CD4-positive, alpha-beta T cell (primary cell): Measurements from ENCODE around the gene PPP1R26. TPM values are rescaled to one million over a fixed set of nuclear protein-coding genes. Genes with fewer than 3 reads are reported as not detected.

Experiments used
- ATAC-seq: fragments of 200-7000 bp; cut with Tn5 transposase; one replicate; pipeline ENCODE4 v1.10.0; 2022; ENCODE audit warnings: mild to moderate bottlenecking; ENCODE audit not compliant: poor library complexity
- CTCF ChIA-PET: fragments of 350-600 bp; sonication (Branson Sonifier 250); formaldehyde crosslinking; loops from one replicate; lab custom pipeline; 2021; ENCODE audit warnings: antibody characterized with exemption, inconsistent platforms; lab: Charles Lee
- POLR2A ChIA-PET: fragments of 350-600 bp; sonication (Branson Sonifier 250); formaldehyde crosslinking; loops from one replicate; lab custom pipeline; 2021; ENCODE audit warnings: antibody characterized with exemption, inconsistent platforms; lab: Charles Lee
- DNase-seq, 14 experiments: peaks; one replicate each; pipeline ENCODE4 v3.0.0-alpha.2; 2013 to 2020; ENCODE audit warnings: mixed read lengths in 2 of 14
- H3K27ac ChIP-seq, 2 donors: one replicate each; pipeline versions ENCODE4 v1.5.1 to v1.7.0; 2013; ENCODE audit warnings: low read length in 2 of 2, low read depth in 1 of 2, mild to moderate bottlenecking in 1 of 2
- H3K27me3 ChIP-seq, 2 experiments: 1 replicate in 1 of 2; 2 replicates in 1 of 2; pipeline versions ENCODE4 v1.6.1 to v1.7.0; 2013; ENCODE audit warnings: low read length in 2 of 2, control low read depth in 1 of 2, mild to moderate bottlenecking in 1 of 2, moderate library complexity in 1 of 2; ENCODE audit not compliant: insufficient read depth in 2 of 2, control insufficient read depth in 1 of 2
- H3K36me3 ChIP-seq: one replicate; pipeline ENCODE4 v1.6.1; 2013; ENCODE audit warnings: low read length, control low read depth; ENCODE audit not compliant: insufficient read depth
- H3K4me1 ChIP-seq: one replicate; pipeline ENCODE4 v1.6.1; 2013; ENCODE audit warnings: low read length, control low read depth; ENCODE audit not compliant: insufficient read depth
- H3K4me3 ChIP-seq: one replicate; pipeline ENCODE4 v1.5.1; 2013; ENCODE audit warnings: mild to moderate bottlenecking, low read length, moderate library complexity
- H3K9me3 ChIP-seq, 2 experiments: 1 replicate in 1 of 2; 2 replicates in 1 of 2; pipeline versions ENCODE4 v1.6.1 to v1.7.0; 2013; ENCODE audit warnings: low read length in 2 of 2, mild to moderate bottlenecking in 2 of 2, control low read depth in 1 of 2, moderate library complexity in 1 of 2; ENCODE audit not compliant: control insufficient read depth in 1 of 2, insufficient read depth in 1 of 2
- H3K27ac Mint-ChIP-seq: one replicate; pipeline ENCODE4 v1.8.0; 2020; ENCODE audit warnings: mixed read lengths
- H3K27me3 Mint-ChIP-seq: one replicate; pipeline ENCODE4 v1.8.0; 2021; ENCODE audit warnings: mixed read lengths
- H3K36me3 Mint-ChIP-seq: one replicate; pipeline ENCODE4 v1.8.0; 2021; ENCODE audit warnings: low read depth, mixed read lengths
- H3K4me1 Mint-ChIP-seq: one replicate; pipeline ENCODE4 v1.8.0; 2021; ENCODE audit warnings: low read depth, mixed read lengths
- H3K4me3 Mint-ChIP-seq: one replicate; pipeline ENCODE4 v1.8.0; 2020; ENCODE audit warnings: mild to moderate bottlenecking, mixed read lengths
- H3K9me3 Mint-ChIP-seq: one replicate; pipeline ENCODE4 v1.8.0; 2020; ENCODE audit warnings: mixed read lengths
- CTCF ChIP-seq: fragments of 200-600 bp; IDR thresholded peaks from one replicate; pipeline ENCODE4 v1.8.0; 2022; ENCODE audit warnings: antibody characterized with exemption, mild to moderate bottlenecking
- intact Hi-C, 2 experiments: fragments of 100-400 bp; cut with DNase I in 1 of 2; cut with micrococcal nuclease in 1 of 2; formaldehyde crosslinking; loops; one replicate each; pipeline versions ENCODE4 v1.15.1 to v1.9.0; 2023 to 2025; cut with DNase I, micrococcal nuclease
- total RNA-seq, 174 experiments: library from RNA in 2 of 174; stranded (reverse) in 2 of 174; gene quantifications; one replicate each; pipeline ENCODE4 v1.2.3 and lab custom pipeline; 2021 to 2026

PPP1R26 gene
- total RNA-seq, 2 experiments from 2014 or later, result 0.27 to 0.47 TPM

DNA sequence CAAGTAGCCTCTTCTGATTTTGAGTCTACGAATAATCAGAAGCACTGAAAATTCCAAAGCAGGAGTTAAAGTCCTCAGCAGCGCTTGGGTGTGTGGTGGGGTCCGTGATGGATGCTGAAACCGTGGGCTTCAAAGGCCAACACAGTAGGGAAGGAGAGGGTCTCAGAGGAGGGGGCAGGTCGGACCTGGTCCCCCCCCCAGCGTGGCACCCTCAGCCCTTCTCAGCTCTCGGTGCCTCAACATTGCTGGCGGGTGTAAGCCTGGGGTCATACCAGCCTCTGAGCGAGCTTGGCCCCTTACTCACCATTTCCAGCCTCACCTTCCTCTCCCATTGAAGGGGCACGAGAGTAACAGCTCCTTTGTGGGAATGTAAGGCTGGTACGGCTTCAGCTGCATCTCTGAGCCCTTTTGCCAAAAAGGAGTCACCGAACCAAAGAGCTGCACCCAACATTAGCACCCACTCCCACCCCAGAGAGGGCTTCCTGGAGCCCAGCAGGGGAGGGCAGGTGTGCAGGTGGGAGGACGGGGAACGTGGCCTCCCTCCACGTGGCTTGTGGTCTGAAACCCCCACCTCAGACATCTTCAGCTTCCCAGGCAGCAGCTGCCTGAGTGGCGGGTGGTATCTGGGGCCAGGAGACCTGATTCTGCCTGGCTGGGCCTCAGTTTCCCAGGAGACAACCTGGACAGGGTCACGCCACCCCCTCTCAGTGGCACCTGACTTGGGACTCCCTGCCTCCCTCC lies 34.9 kb downstream of the PPP1R26 start:
- intact Hi-C loops, result no loop called here
- peak in 1 of 14 experiments; percentile 23 for DNase-seq
- Mint-ChIP-seq H3K27ac (no peak overlapping the region), H3K27me3 (peaks cover 9% of the 10 kb centered on the region), H3K36me3 (no peaks in the 10 kb centered on the region), H3K4me1 (no peaks in the 10 kb centered on the region), H3K9me3 (peaks cover 1% of the 10 kb centered on the region), H3K4me3 (no peak overlapping the region)
- H3K36me3 ChIP-seq, result no peaks in the 10 kb centered on the region
- CTCF ChIA-PET, result no interaction called here
- POLR2A ChIA-PET, result no interaction called here
- H3K9me3 ChIP-seq, result peaks cover 0 to 5% of the 10 kb centered on the region in 2 experiments
- H3K4me3 ChIP-seq, result no peak overlapping the region
- H3K4me1 ChIP-seq, result peaks cover 4% of the 10 kb centered on the region
- H3K27me3 ChIP-seq, result peaks cover 0 to 2% of the 10 kb centered on the region in 2 experiments
- no peak for TF ChIP-seq CTCF
- no peak overlapping the region for H3K27ac ChIP-seq
- ATAC-seq, result no peak

DNA sequence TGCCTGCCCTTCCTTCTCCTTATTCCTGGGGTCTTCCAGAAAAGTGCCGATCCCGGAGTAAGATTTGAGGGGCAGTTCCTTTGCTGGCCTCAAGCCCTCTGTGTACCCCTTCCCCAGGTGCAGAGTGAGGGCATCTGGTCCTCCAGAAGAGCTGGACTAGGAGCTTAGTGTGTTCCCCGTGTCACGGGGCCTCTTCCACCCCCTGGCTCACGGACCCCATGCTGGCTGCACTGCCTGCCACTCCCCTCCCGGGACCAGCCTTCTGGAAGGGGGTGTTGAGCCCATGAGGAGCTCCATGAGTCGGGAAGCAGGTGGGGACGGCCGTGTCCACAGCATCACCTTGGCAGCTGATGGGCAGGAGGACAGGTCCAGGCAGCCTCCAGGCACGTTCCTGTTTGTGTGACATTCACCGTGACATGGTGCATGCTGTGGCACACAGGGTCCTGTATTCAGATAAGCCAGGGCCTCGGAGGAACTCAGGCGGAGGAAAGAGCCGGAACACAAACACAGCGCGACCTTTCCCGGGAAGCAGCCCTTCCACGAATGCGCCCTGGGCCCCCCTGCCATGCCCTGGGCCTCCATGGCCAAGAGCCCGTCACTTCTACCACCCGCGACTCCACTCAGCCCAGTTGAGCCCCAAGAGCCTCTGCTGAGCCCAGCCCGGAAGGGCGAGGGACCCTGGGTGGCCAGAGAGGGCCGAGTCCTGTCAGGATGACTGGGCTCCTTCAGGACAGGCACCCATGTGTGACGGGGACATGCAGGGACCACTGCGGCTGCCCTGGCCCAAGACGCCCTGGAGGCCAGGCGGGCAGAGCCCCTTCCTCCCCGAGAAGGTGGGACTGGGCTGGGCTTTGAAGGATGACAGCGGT lies 35.7 kb downstream of the PPP1R26 start:
- DNase-seq (peak in 1 of 14 experiments; percentile 21), ATAC-seq (no peak)
- H3K36me3 Mint-ChIP-seq, result no peaks in the 10 kb centered on the region
- peaks cover 14% of the 10 kb centered on the region for H3K27me3 Mint-ChIP-seq
- H3K4me1 Mint-ChIP-seq, result no peaks in the 10 kb centered on the region
- no peak overlapping the region for H3K4me3 ChIP-seq
- no peak for TF ChIP-seq CTCF
- no peak overlapping the region for H3K27ac Mint-ChIP-seq
- ChIA-PET CTCF (no interaction called here), POLR2A (no interaction called here)
- H3K27me3 ChIP-seq, result peaks cover 0 to 2% of the 10 kb centered on the region in 2 experiments
- no peaks in the 10 kb centered on the region for H3K9me3 Mint-ChIP-seq
- H3K36me3 ChIP-seq, result no peaks in the 10 kb centered on the region
- no peak overlapping the region for H3K27ac ChIP-seq
- H3K4me1 ChIP-seq, result peaks cover 4% of the 10 kb centered on the region
- intact Hi-C loops, result no loop called here
- H3K9me3 ChIP-seq, result no peaks in the 10 kb centered on the region
- no peak overlapping the region for H3K4me3 Mint-ChIP-seq

- Histone ChIP-seq H3K9me3 (no peaks in the 10 kb centered on the region), H3K27ac (no peak overlapping the region), H3K4me1 (peaks cover 4% of the 10 kb centered on the region), H3K27me3 (peaks cover 2 to 3% of the 10 kb centered on the region in 2 experiments), H3K36me3 (no peaks in the 10 kb centered on the region), H3K4me3 (no peak overlapping the region)
- POLR2A ChIA-PET, result no interaction called here
- DNase-seq (no peak), ATAC-seq (no peak)
- Mint-ChIP-seq H3K36me3 (no peaks in the 10 kb centered on the region), H3K4me3 (no peak overlapping the region), H3K4me1 (no peaks in the 10 kb centered on the region), H3K27me3 (peaks cover 14% of the 10 kb centered on the region), H3K9me3 (no peaks in the 10 kb centered on the region), H3K27ac (no peak overlapping the region)
- TF ChIP-seq CTCF, result no peak
- CTCF ChIA-PET, result no interaction called here
- intact Hi-C loops, result no loop called here
Observed at GRCh38 chr9:135516132-135516860, 36.7 kb downstream of the PPP1R26 start.
